Activated naive CD8-positive, alpha-beta T cell treated with anti-CD3 and anti-CD28 coated beads, Interleukin-2, amount 10 ng/mL, durations not matched to agents 7 days and 5 days (primary cell): ENCODE data around the gene MPHOSPH8. TPM values are rescaled to one million over a fixed set of nuclear protein-coding genes. Genes with fewer than 3 reads are reported as not detected.

ENCODE experiments used
- ATAC-seq: fragments of 150-1000 bp; cut with Tn5 transposase; one replicate; pipeline ENCODE4 v1.10.0; 2021; ENCODE audit warnings: low read depth, moderate library complexity
- POLR2A ChIA-PET: fragments of 350-600 bp; sonication (Branson Sonifier 250); formaldehyde crosslinking; loops from one replicate; lab custom pipeline; 2021; ENCODE audit warnings: antibody characterized with exemption; lab: Charles Lee
- DNase-seq: peaks from one replicate; pipeline ENCODE4 v3.0.0; 2021
- H3K27ac Mint-ChIP-seq: one replicate; pipeline ENCODE4 v1.8.0; 2022; ENCODE audit warnings: mild to moderate bottlenecking, mixed read lengths
- H3K27me3 Mint-ChIP-seq: one replicate; pipeline ENCODE4 v1.8.0; 2022; ENCODE audit warnings: mild to moderate bottlenecking, moderate library complexity, mixed read lengths
- H3K36me3 Mint-ChIP-seq: one replicate; pipeline ENCODE4 v1.8.0; 2021; ENCODE audit warnings: mild to moderate bottlenecking, mixed read lengths
- H3K4me1 Mint-ChIP-seq: one replicate; pipeline ENCODE4 v1.8.0; 2021; ENCODE audit warnings: mixed read lengths
- H3K4me3 Mint-ChIP-seq: one replicate; pipeline ENCODE4 v1.8.0; 2022; ENCODE audit warnings: mild to moderate bottlenecking, moderate library complexity, mixed read lengths
- H3K9me3 Mint-ChIP-seq: one replicate; pipeline ENCODE4 v1.8.0; 2021; ENCODE audit warnings: mixed read lengths
- total RNA-seq, 2 experiments: library from RNA; stranded (reverse); gene quantifications; one replicate each; pipeline ENCODE4 v1.2.3, GENCODE V29; 2021

The MPHOSPH8 gene
- total RNA-seq, 2 experiments from 2014 or later = 62.6 to 65.9 TPM

DNA sequence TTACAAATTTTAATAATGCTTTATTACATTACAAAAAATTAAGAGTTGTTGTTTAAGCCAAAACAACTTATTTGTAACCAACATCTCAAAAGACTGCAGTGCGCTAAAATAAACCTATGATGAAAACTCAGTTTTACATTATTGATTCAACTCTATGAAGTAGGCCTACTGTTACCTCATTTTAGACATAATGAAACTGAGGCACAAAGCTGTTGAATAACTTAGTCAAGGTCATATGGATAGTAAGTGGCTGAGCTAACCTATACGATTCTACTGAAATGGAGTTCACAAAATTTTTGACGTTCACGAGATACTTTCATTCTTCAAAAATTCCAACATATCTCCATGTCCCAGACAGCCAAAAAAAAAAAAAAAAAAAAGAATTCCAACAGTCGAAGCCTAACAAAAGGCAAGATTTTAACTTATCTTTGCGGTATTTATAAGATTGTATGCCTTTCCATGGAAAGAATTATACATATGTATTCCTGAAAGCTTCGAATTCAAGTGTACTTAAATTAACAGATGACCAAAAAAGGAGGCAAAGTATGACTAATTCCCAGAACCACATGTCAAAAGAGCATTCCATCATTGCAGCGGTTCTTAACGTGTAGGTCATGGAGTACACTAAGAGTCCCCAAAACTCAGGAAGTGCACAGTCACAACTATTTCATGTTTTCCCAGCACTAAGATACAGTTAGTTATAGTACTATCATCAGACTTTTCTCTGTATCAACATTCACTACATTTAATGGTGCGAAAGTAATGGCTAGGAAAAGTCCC is 79.9 kb downstream of the MPHOSPH8 start:
- H3K9me3 Mint-ChIP-seq = no peaks in the 10 kb centered on the region
- H3K27ac Mint-ChIP-seq = no peak overlapping the region
- H3K4me3 Mint-ChIP-seq = no peak overlapping the region
- H3K4me1 Mint-ChIP-seq = peaks cover 5% of the 10 kb centered on the region
- ATAC-seq (no peak), DNase-seq (no peak)
- POLR2A ChIA-PET = no interaction called here
- no peaks in the 10 kb centered on the region for H3K27me3 Mint-ChIP-seq
- peaks cover 23% of the 10 kb centered on the region for H3K36me3 Mint-ChIP-seq

DNA sequence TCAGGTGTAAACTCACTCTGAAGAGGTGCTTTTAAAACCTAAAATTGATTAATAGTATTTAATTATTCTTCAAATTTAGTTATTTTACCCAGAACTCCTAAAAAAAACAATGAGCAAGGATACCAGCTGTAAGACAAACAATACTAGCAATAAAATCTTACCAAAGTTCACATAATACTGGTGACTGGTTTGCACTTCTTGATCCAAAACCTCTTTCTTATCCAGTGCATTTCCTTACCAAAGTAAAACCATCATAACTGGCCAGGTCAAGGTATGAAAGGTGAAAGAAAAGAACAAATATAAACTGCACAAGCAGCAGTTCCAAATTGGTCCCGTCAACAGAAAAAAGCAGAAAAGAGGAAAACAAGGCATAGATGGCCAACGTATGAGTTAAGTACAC is 86.6 kb downstream of the MPHOSPH8 start:
- H3K4me1 Mint-ChIP-seq = peaks cover 2% of the 10 kb centered on the region
- ATAC-seq = no peak
- no peak overlapping the region for H3K27ac Mint-ChIP-seq
- no peaks in the 10 kb centered on the region for H3K9me3 Mint-ChIP-seq
- no peak for DNase-seq
- POLR2A ChIA-PET = no interaction called here
- no peak overlapping the region for H3K4me3 Mint-ChIP-seq
- H3K27me3 Mint-ChIP-seq = no peaks in the 10 kb centered on the region
- peaks cover 23% of the 10 kb centered on the region for H3K36me3 Mint-ChIP-seq

Other genes with a start within 250 kb of the MPHOSPH8 start
- gene TPTE2, start 72.1 kb upstream of the MPHOSPH8 start, total RNA-seq = not detected
- 10 to 100 TPM; 75.6 to 80.3 TPM for gene PSPC1, start 149.3 kb downstream of the MPHOSPH8 start, total RNA-seq
- 10 to 100 TPM; 20.8 to 22.2 TPM for gene ZMYM5, start 230.0 kb downstream of the MPHOSPH8 start, total RNA-seq